ENCODE data around the gene NME5.

- TF ChIP-seq CTCF (conservative IDR thresholded peaks at IDR 0.05) (peak; percentile 92), EZH2 (IDR thresholded peaks at IDR 0.05; ENCODE audit: low read depth) (no peak)
Observed at GRCh38 chr5:138077064-138077696, 62.0 kb downstream of the NME5 start.

All from PC-9 (cell line).